GM18519 (cell line): ENCODE results near the gene BCL7A.

Experiments
- ATAC-seq: cut with Tn5 transposase; IDR thresholded peaks from one replicate; pipeline ENCODE4 v1.9.1; 2021; ENCODE audit warnings: mild to moderate bottlenecking, moderate library complexity; ENCODE audit not compliant: unreplicated experiment, low FRiP score

Gene BCL7A

GRCh38 chr12:122072031-122072970 is 50.6 kb downstream of the BCL7A start:
- ATAC-seq = no peak

- ATAC-seq = no peak
These were observed 52.1 kb downstream of the BCL7A start for GRCh38 chr12:122073815-122074214.

DNA sequence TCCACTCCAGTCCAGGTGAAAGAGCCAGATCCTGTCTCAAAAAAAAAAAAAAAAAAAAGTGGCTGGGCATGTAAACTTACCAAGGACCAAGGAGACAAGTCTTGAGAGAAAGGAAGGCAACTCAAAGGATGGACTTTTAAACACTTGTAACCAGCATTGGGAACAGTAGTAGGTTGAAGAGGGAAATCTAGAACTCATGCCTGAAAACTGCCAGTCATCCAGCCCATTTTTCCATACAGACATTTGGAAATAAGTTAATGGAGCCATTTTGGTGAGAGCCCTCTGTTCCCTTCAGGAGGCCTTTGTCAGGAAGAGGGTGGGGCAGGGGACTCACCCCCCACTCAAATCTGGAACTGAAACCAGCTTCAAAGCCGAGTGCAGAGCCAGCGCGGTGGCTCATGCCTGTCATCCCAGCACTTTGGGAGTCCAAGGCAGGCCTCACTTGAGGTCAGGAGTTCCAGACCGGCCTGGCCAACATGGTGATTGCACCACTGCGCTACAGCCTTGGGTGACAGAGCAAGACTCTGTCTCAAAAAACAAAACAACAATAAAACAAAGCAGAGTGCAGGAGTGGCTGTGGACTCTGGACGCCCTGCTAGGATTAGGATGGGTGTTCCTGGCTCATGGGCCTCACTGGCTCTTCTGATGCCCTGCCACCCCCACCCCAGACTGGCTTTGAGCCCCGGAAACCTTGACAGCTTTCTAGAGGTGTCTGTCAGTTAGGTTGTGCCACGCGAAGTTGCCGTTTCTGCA is 55.2 kb downstream of the BCL7A start:
- no peak for ATAC-seq

- peak; percentile 63 for ATAC-seq
These were observed 56.7 kb downstream of the BCL7A start, which contains the start of gene MLXIP for GRCh38 chr12:122078141-122079032. Gene MLXIP (plus strand): TSS chr12:122078756. CDS start chr12:122078854, 98 bp downstream.

DNA sequence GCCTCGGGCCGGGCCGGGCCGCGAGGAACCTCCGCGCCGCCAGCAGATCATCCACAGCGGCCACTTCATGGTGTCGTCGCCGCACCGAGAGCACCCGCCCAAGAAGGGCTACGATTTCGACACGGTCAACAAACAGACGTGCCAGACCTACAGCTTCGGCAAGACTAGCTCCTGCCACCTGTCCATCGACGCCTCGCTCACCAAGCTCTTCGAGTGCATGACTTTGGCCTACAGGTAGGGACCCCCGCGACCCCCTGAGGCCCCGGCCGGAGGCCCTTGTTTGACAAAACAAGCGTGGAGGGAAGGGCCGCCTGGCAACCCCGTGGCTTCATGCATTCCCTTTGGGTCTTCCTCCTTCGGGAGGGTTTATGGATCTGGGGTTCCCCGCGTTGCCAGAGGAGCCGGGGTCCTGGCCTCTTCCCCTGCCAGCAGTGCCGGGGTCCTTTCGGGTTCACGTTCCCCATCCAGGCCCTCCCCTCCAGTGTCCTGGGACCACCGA is 57.4 kb downstream of the BCL7A start:
- peak; percentile 2 for ATAC-seq

DNA sequence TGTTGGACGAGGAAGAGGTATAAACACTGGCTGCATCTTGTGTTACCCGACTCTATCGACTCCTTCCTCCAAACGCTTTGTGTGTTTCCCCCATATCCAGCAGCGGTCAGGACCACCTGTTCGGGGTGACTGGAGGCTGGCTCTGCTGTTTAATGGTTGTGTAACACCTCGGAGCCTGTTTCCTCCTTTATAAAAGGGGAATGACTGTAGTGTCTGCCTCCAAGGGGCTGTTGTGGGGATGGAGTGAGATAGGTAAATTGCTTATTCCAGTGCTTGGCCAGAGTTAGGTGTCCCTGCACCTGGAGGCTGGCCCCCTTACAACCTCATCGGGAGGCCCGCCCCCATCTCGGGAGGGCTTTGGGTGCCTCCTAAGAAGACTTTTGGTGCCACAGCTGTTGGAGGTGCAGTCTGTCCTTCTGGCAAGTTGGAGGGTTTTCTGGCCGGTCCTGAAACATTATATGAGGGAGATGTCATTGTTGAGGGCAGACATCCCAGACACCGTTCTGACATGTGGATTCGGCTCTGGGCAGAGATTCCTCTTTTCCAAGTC is 57.9 kb downstream of the BCL7A start:
- no peak for ATAC-seq

GRCh38 chr12:122080149-122081082 is 58.7 kb downstream of the BCL7A start:
- ATAC-seq = no peak

DNA sequence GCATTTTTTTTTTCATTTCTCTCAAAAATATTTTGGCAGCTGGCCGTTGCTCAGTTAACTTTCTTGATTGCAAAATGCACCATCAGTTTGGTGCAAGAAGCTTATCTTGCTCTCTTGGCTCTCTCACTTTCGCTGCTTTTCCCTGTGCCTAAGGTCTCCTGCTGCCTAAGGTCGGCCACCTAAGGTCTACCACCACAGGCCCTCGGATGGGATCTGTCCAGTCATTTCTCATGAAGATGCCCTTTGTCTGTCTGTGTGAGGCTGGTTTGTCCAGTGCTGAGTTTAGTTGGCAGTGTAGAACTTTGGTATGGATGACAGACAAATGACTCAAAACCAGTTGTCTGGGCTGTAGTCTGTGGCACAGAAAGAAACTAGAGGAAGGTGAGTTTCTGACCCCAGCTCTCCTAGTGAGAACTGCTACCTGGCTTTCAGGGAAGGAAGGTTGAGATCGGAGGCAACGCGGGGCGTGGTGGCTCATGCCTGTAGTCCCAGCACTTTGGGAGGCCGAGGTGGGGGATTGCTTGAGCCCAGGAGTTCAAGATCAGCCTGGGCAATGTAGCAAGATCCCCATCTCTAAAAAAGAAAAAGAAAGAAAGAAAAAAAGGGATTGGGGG is 59.5 kb downstream of the BCL7A start:
- no peak for ATAC-seq

DNA sequence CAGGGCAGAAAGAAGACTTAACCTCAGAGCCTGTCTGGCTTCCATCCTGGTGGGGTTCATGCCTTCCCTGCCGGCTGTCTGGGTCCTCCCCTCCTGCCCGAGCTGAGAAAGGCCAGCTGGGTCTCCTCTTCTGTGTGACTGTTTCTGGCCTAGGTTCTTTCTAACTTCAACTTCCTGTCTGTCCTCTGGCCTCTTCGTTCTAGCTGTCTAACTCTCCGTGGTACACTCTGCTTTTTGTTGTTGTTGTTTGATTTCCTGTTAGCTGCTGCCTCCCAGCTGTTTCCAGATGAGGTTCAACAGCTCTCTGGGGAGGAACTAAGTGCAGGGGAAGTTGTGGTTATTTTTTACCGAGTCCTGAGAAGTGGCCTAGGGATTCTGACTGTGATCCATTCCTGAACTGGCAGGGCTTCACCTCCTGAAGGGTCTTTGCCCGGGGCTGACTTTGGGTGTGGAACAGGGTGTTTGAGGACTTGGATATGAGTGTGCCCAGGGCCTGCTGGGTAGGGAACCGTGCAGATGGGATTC is 60.1 kb downstream of the BCL7A start:
- ATAC-seq = no peak

- ATAC-seq = no peak
These were observed 61.1 kb downstream of the BCL7A start for GRCh38 chr12:122082621-122083356.

DNA sequence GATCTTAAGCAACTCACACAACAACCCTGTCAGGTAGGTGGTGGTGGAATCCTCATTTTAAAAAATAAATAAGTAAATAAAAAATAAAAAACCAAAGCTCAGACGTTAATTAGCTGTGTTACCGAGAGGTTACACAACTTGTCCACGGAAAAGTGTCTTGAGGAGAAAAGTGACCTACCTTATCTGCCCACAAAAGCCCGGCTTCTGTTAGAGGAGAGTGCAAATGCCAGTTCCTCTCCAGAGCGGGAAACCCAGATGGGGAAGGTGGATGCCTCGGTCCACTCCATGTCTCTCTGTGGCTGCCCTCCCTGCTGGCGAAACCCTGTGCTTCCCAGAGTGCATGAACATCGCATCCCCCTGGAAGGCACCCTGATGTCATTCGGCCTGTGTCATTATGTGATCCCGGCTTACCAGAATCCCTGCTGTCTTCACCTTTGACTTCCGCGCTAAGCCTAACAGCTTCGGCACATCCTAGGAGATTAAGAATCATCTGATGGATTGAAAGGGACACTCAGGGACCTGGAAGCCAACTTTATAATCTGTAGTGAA is 63.2 kb downstream of the BCL7A start:
- no peak for ATAC-seq

- no peak for ATAC-seq
These were observed 63.9 kb downstream of the BCL7A start for GRCh38 chr12:122085591-122085990.

- ATAC-seq = no peak
These were observed 64.4 kb downstream of the BCL7A start for GRCh38 chr12:122086116-122086515.

DNA sequence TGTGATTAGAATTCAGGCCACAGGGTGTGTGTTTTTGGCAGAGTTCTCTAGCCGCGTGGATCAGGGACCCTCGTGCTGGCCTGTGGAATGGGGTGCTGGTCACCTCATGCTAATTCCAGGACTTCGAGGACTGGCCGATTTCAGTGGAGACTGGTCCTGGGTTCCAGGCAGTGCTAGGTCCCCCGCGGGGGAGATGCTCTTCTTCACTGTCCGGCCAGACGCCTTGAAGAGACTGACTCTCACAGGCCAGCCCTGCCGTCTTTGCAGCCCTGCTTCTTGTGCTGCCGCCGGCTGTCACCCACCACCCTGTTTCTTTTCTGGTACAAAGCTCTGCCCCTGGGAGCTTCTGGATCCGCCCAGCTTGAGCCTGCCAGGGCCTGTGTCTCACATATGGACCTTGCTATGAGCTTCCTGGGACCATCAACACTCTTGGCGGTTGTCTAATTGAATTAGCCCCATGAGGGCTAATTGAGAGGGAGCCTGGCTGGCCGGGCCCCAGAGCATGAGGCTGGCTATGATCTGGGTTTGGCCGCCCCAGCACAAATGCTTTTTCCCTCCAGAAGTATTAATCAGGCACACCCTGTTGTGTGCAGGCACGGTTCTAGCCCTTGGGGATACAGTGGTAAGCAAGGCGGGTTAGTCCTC is 65.1 kb downstream of the BCL7A start:
- ATAC-seq = no peak

- no peak for ATAC-seq
These were observed 65.9 kb downstream of the BCL7A start for GRCh38 chr12:122087431-122088178.

DNA sequence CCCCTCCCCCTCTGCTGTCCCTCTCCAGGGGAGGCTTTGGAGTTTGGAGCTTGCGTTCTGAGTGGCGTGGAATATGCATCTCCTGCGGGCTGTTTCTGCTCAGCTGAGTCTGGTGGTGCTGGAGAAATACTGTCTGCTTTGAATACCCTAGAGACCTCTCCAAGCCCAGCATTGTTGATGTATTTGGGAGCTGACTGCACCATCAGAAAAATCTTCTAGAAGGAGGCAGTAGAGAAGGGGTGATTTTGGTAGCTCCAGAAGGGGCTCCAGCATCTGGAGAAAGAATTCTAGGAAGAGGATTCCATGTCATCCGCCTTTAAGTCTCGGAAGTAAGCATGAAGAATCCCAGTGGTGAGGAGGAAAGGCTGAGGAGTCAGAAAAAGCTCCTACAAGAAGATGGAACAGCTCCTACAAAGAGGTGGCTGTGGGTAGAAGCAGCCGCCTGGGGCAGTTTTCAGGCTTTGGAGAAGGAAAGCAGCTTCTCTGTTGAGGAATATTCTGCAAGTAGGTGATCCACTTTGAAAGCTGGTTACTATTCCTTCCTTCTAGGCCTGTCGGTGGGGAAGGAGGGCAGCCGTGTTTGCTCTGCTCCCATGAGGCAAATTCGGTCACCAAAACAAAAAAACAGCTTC is 66.6 kb downstream of the BCL7A start:
- ATAC-seq = no peak
